ENCODE data around the gene ANKRD36.
"Not testable (repeated sequence)": the region's sequence is repeated elsewhere in the genome, so short reads cannot be mapped to it uniquely, and the experiment has no call there.

DNA sequence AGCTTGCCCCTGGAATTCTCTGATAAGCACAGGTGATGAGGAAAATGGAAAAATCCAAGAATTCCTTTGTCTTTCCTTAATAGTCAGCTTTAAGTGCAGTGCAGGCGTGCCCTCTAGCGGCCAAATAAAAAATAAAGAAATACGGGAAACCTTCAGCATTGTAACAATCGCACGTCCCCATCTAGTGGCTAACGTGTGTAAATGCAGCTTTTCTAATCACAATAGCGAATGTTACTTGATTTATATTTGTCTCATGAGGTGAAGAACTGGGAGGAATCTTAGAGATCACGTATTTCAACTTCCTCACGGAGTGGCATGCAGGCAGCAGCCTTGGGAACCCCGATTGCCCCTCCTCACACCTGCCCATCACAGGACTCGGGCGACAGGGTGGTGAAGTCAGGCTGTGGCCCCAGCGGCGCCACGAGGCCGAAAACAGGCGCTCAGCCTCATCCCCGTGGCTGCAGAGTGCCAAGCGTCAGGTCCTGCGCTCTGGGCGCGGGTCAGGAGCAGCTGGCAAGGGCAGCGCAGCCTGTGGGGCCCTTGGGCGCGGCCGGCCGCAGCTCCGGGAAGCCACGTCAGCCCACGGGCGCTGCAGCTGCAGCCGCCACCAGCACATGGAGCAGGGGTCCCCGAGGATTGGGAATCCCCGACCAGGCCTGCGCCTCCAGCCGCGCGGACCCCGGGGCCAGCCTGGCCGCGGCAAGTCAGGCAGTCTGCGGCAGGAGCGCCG, 468 bp upstream of the ANKRD36 start:
- TF ChIP-seq TBP (optimal IDR thresholded peaks at IDR 0.05; ENCODE audit: low read depth, low read length); STAT5B (CRISPR knock-in tag; IDR thresholded peaks at IDR 0.05); HDAC6 (IDR thresholded peaks at IDR 0.05; ENCODE audit: low read depth, low read length): not testable (repeated sequence)

Measured in K562 (cell line).